ENCODE results near the gene SREBF1.

Gene SREBF1

DNA sequence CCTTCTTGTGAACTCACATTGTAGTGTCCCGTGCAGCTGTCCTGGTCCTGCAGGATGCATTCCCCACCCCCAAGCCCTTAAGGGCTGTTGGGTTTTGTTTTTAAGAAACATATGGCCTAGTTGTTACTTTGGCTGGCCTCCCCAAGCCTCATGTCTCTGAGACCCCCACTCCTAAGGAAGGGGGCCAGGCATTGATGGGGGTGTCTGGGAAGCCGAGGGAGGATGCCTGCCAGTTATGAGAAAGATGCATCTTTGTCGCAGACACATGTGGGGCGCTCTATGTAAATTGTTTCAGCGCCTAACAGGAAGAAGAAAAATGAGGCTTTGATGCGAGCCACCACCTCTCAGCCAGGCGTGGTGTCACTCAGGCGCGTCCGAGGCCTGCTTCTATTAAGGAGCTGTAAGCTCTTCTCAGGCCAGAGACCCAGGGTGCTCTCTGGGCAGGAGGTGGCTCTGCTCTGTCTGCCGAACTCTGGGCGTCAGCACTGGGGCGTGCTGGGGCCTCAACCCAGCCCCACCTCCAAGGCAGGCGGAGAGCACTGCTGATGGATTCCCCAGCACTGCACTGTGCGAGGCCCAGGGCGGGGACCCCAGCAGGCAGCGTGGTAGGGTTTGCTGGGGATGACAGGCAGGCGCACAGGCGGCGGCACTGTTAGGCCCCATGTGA, 70.6 kb downstream of the SREBF1 start:
- Mint-ChIP-seq H3K27ac (peak overlapping the region; percentile 11), H3K36me3 (peaks cover 4% of the 10 kb centered on the region), H3K4me3 (no peak overlapping the region), H3K9me3 (no peaks in the 10 kb centered on the region), H3K27me3 (no peaks in the 10 kb centered on the region), H3K4me1 (peaks cover 23% of the 10 kb centered on the region)
- DNase-seq: peak; percentile 28
- CTCF ChIA-PET: no interaction called here

DNA sequence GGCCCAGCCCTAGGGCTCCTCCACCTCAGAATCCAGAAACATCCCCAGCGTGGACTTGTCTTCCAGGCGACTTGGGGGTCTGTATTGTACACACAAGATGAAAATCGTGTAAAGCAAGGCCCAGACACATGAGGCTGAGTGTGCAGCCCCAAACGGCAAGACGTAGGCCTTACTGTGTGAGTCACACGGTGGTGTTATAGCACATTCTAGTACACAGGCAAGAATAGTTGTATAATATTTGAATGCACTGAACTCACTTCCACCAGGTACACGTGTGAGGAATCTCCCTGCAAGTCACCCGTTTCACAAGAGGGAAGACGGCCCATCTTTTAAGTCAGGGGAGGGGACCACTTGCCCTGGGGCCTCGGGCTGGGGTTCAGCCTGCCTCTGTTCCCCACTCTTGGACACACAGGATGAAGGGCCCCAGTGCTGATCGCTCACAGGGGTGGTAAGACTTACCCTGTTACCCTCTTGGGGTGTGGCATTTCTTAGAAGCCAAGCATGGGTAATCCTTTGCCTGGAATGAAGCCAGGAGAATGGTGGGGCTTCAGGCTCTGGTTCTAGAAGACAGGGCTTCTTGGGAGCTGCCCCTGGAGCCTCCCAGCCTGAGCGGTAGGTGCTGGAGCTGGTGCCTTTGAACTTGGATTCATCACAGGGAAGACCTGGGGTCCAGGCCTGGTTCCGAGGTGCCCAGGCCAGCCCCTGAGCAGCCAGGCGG, 71.3 kb downstream of the SREBF1 start:
- no peaks in the 10 kb centered on the region for H3K9me3 Mint-ChIP-seq
- peaks cover 23% of the 10 kb centered on the region for H3K4me1 Mint-ChIP-seq
- CTCF ChIA-PET: no interaction called here
- H3K36me3 Mint-ChIP-seq: peaks cover 4% of the 10 kb centered on the region
- H3K4me3 Mint-ChIP-seq: no peak overlapping the region
- no peaks in the 10 kb centered on the region for H3K27me3 Mint-ChIP-seq
- H3K27ac Mint-ChIP-seq: no peak overlapping the region
- no peak for DNase-seq

DNA sequence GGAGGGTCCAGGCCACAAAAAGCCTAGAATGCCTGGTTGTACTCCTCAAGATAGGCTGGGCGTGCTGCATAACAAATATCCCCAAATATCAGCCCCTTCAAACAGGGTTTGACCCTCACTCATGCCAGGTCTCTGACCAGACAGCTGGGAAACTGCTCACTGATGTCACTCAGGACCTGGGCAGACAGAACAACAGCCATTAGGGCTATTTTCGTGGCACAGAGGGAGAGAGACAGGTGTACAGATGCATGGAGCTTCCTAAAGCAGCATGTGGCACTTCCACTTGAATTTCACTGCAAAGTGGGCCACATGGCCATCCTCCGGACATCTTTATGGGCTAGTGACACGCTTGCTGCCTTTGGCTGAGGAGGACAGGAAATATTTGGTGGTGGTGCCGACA, 73.1 kb downstream of the SREBF1 start:
- DNase-seq: no peak
- H3K36me3 Mint-ChIP-seq: peaks cover 4% of the 10 kb centered on the region
- H3K27ac Mint-ChIP-seq: no peak overlapping the region
- CTCF ChIA-PET: interaction anchor here (1.4 kb wide), 1 partner anchor 14 kb away, joined by 5 read pairs; no protein-coding TSS in a partner anchor
- H3K27me3 Mint-ChIP-seq: no peaks in the 10 kb centered on the region
- H3K4me3 Mint-ChIP-seq: no peak overlapping the region
- peaks cover 26% of the 10 kb centered on the region for H3K4me1 Mint-ChIP-seq
- no peaks in the 10 kb centered on the region for H3K9me3 Mint-ChIP-seq

DNA sequence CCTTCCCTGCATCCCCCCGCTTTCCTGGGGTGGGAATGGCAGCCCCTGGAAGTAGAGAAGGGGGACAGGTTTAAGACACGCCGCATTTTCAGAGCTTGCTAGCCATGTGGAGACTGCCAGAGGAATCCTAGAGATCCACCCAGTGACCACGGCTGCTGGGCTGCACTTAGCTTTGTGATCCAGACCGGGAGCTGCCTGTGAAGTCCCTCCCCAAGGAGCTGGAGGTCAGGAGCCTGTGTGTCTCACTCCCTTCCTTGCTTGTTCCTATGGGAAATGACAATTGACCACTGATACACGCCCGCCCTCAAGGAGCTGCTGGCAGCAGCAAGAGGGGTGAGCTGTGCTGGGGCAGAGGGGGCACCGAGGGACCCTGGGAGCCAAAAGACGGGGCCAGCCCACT, 73.7 kb downstream of the SREBF1 start:
- H3K9me3 Mint-ChIP-seq: no peaks in the 10 kb centered on the region
- H3K4me1 Mint-ChIP-seq: peaks cover 32% of the 10 kb centered on the region
- H3K27ac Mint-ChIP-seq: no peak overlapping the region
- CTCF ChIA-PET: interaction anchor here (1.4 kb wide), 1 partner anchor 14 kb away, joined by 5 read pairs; no protein-coding TSS in a partner anchor
- no peak for DNase-seq
- no peak overlapping the region for H3K4me3 Mint-ChIP-seq
- H3K27me3 Mint-ChIP-seq: no peaks in the 10 kb centered on the region
- peaks cover 4% of the 10 kb centered on the region for H3K36me3 Mint-ChIP-seq

DNA sequence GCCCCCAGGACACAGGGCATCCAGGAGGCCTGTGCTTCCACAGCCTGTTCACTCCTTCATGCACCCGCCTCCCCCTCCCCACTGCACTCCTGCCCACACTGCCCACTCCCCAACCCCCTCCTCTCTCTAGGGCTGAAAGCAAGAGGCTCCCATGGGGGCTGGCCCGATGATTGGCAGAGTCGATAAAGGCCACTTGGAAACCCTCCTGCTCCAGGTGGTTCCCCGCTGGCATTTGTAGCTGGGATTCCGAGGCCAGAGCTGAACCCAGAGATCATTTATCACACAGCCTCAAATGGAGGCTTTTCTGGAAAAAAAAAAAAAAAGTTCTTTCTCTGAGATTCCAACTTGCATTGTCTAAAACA, 74.1 kb downstream of the SREBF1 start:
- DNase-seq: no peak
- Mint-ChIP-seq H3K4me3 (no peak overlapping the region), H3K27ac (no peak overlapping the region), H3K36me3 (peaks cover 4% of the 10 kb centered on the region), H3K4me1 (peaks cover 35% of the 10 kb centered on the region), H3K9me3 (no peaks in the 10 kb centered on the region), H3K27me3 (no peaks in the 10 kb centered on the region)
- CTCF ChIA-PET: interaction anchor here (1.4 to 1.5 kb wide), 2 partner anchors 9 to 15 kb away, joined by 4 to 5 read pairs; no protein-coding TSS in a partner anchor

All from activated naive CD4-positive, alpha-beta T cell treated with anti-CD3 and anti-CD28 coated beads, Interleukin-2, amount 10 ng/mL, durations not matched to agents 7 days and 5 days (primary cell).